Muscle of leg (tissue), 11 donors: ENCODE results near the gene NPPA. TPM values are rescaled to one million over a fixed set of nuclear protein-coding genes. Genes with fewer than 3 reads are reported as not detected.

Experiments
- DNase-seq: peaks from one replicate; pipeline ENCODE4 v3.0.0; 2013
- H3K27ac ChIP-seq: one replicate; pipeline ENCODE4 v1.5.1; 2013; ENCODE audit warnings: mild to moderate bottlenecking, low read length, control low read depth
- H3K27me3 ChIP-seq: one replicate; pipeline ENCODE4 v1.6.1; 2013; ENCODE audit warnings: low read length; ENCODE audit not compliant: control insufficient read depth, insufficient read depth
- H3K36me3 ChIP-seq: one replicate; pipeline ENCODE4 v1.6.1; 2013; ENCODE audit warnings: low read length; ENCODE audit not compliant: control insufficient read depth, insufficient read depth
- H3K4me1 ChIP-seq: one replicate; pipeline ENCODE4 v1.6.1; 2013; ENCODE audit warnings: low read length; ENCODE audit not compliant: control insufficient read depth, insufficient read depth
- H3K4me3 ChIP-seq: one replicate; pipeline ENCODE4 v1.5.1; 2013; ENCODE audit warnings: low read length, control low read depth
- H3K9me3 ChIP-seq: replicated peaks from 2 replicates; pipeline ENCODE4 v1.6.1; 2013; ENCODE audit warnings: low read depth, low read length; ENCODE audit not compliant: control insufficient read depth
- WGBS: methylation state at CpG from one replicate; pipeline ENCODE4 v1.1.5; 2013; ENCODE audit warnings: missing lambda C conversion rate; ENCODE audit not compliant: insufficient coverage; 5-methylcytosine and 5-hydroxymethylcytosine counted together
- polyA plus RNA-seq, 8 donors: library from polyadenylated mRNA; unstranded; fragments of 120-200 nt; gene quantifications; one replicate each; pipeline versions ENCODE4 v1.2.1 to v1.2.3, GENCODE V29; 2013; ENCODE audit warnings: inconsistent platforms in 1 of 8, low replicate concordance in 1 of 8; ENCODE audit not compliant: insufficient read length in 8 of 8, insufficient read depth in 1 of 8
- total RNA-seq: library from RNA; stranded (reverse); fragments of 120-200 nt; gene quantifications from one replicate; pipeline ENCODE4 v1.2.4, GENCODE V29; 2013

Gene NPPA
- total and polyA plus RNA-seq, 9 donors, result 0.93 to 3.2 (median 2.1) TPM

- no peaks in the 10 kb centered on the region for H3K27me3 ChIP-seq
- 93% methylated on average over 19 of the region's 28 CpGs for WGBS
- no peak for DNase-seq
Observed at GRCh38 chr1:11835441-11836225, 11.9 kb downstream of the NPPA start.

GRCh38 chr1:11833900-11834299 is 13.7 kb downstream of the NPPA start:
- Histone ChIP-seq H3K4me1 (no peaks in the 10 kb centered on the region), H3K36me3 (peaks cover 91% of the 10 kb centered on the region), H3K4me3 (no peak overlapping the region), H3K27me3 (no peaks in the 10 kb centered on the region), H3K9me3 (no peaks in the 10 kb centered on the region), H3K27ac (no peak overlapping the region)
- DNase-seq, result no peak
- WGBS, result 95% methylated on average over 12 of the region's 13 CpGs

More at GRCh38 chr1:11835441-11836225, 11.9 kb downstream of the NPPA start:
- Histone ChIP-seq H3K4me3 (no peak overlapping the region), H3K27ac (no peak overlapping the region), H3K9me3 (no peaks in the 10 kb centered on the region), H3K4me1 (no peaks in the 10 kb centered on the region), H3K36me3 (peaks cover 95% of the 10 kb centered on the region)

GRCh38 chr1:11833497-11833896 is 14.1 kb downstream of the NPPA start:
- Histone ChIP-seq H3K9me3 (no peaks in the 10 kb centered on the region), H3K4me3 (no peak overlapping the region), H3K36me3 (peaks cover 91% of the 10 kb centered on the region), H3K4me1 (no peaks in the 10 kb centered on the region), H3K27ac (no peak overlapping the region), H3K27me3 (no peaks in the 10 kb centered on the region)
- DNase-seq, result no peak
- WGBS, result 94% methylated on average over 5 of the region's 8 CpGs

GRCh38 chr1:11831945-11832725 is 15.4 kb downstream of the NPPA start:
- WGBS, result 93% methylated on average over 8 of the region's 9 CpGs

GRCh38 chr1:11828511-11828910 is 19.1 kb downstream of the NPPA start:
- H3K9me3 ChIP-seq, result no peaks in the 10 kb centered on the region
- H3K4me1 ChIP-seq, result no peaks in the 10 kb centered on the region
- no peak overlapping the region for H3K4me3 ChIP-seq
- WGBS, result 89% methylated on average over 18 of the region's 19 CpGs
- H3K27me3 ChIP-seq, result no peaks in the 10 kb centered on the region
- DNase-seq, result no peak
- no peak overlapping the region for H3K27ac ChIP-seq
- peaks cover 91% of the 10 kb centered on the region for H3K36me3 ChIP-seq

More at GRCh38 chr1:11831945-11832725, 15.4 kb downstream of the NPPA start:
- no peaks in the 10 kb centered on the region for H3K9me3 ChIP-seq
- DNase-seq, result no peak
- no peak overlapping the region for H3K27ac ChIP-seq
- H3K27me3 ChIP-seq, result no peaks in the 10 kb centered on the region
- peaks cover 91% of the 10 kb centered on the region for H3K36me3 ChIP-seq
- H3K4me1 ChIP-seq, result no peaks in the 10 kb centered on the region
- H3K4me3 ChIP-seq, result no peak overlapping the region

- peaks cover 86% of the 10 kb centered on the region for H3K36me3 ChIP-seq
- DNase-seq, result no peak
- H3K4me1 ChIP-seq, result no peaks in the 10 kb centered on the region
- no peaks in the 10 kb centered on the region for H3K9me3 ChIP-seq
- H3K27me3 ChIP-seq, result no peaks in the 10 kb centered on the region
- no peak overlapping the region for H3K4me3 ChIP-seq
- H3K27ac ChIP-seq, result no peak overlapping the region
- WGBS, result 100% methylated on average over 1 of the region's 9 CpGs
Observed at GRCh38 chr1:11826946-11827345, 20.6 kb downstream of the NPPA start.

- WGBS, result 100% methylated on average over 4 of the region's 7 CpGs
- Histone ChIP-seq H3K36me3 (peaks cover 75% of the 10 kb centered on the region), H3K4me3 (no peak overlapping the region), H3K27ac (no peak overlapping the region), H3K27me3 (no peaks in the 10 kb centered on the region), H3K4me1 (no peaks in the 10 kb centered on the region), H3K9me3 (no peaks in the 10 kb centered on the region)
- DNase-seq, result no peak
Observed at GRCh38 chr1:11825131-11825530, 22.5 kb downstream of the NPPA start.

- H3K9me3 ChIP-seq, result no peaks in the 10 kb centered on the region
- H3K4me1 ChIP-seq, result no peaks in the 10 kb centered on the region
- no peak overlapping the region for H3K27ac ChIP-seq
- H3K27me3 ChIP-seq, result no peaks in the 10 kb centered on the region
- DNase-seq, result no peak
- 88% methylated on average over 14 of the region's 17 CpGs for WGBS
- peaks cover 71% of the 10 kb centered on the region for H3K36me3 ChIP-seq
- no peak overlapping the region for H3K4me3 ChIP-seq
Observed at GRCh38 chr1:11823366-11824137, 24.0 kb downstream of the NPPA start.

GRCh38 chr1:11822091-11822490 is 25.5 kb downstream of the NPPA start:
- no peaks in the 10 kb centered on the region for H3K27me3 ChIP-seq
- H3K4me1 ChIP-seq, result no peaks in the 10 kb centered on the region
- H3K36me3 ChIP-seq, result peaks cover 70% of the 10 kb centered on the region
- no peak for DNase-seq
- H3K27ac ChIP-seq, result no peak overlapping the region
- H3K4me3 ChIP-seq, result no peak overlapping the region
- H3K9me3 ChIP-seq, result no peaks in the 10 kb centered on the region
- 100% methylated on average over 1 of the region's 3 CpGs for WGBS

GRCh38 chr1:11817192-11817591 is 30.4 kb downstream of the NPPA start:
- no peak for DNase-seq
- no peaks in the 10 kb centered on the region for H3K4me1 ChIP-seq
- H3K36me3 ChIP-seq, result peaks cover 50% of the 10 kb centered on the region
- WGBS, result 97% methylated on average over 11 of the region's 12 CpGs
- H3K4me3 ChIP-seq, result no peak overlapping the region
- no peaks in the 10 kb centered on the region for H3K27me3 ChIP-seq
- H3K9me3 ChIP-seq, result no peaks in the 10 kb centered on the region
- H3K27ac ChIP-seq, result no peak overlapping the region
